SU-DHL-6 (cell line): ENCODE measurements around the gene PRDM11.

Source experiments
- CTCF ChIP-seq: fragments of 200-600 bp; sonication (generic); IDR thresholded peaks from one replicate; pipeline ENCODE4 v1.5.1; 2017; ENCODE audit warnings: antibody characterized with exemption, mild to moderate bottlenecking, low read length, moderate library complexity; ENCODE audit not compliant: insufficient read depth, poor library complexity, severe bottlenecking
- EZH2phosphoT487 ChIP-seq: fragments of 200-600 bp; sonication (generic), shearing (Covaris generic); conservative IDR thresholded peaks from 2 replicates; pipeline ENCODE4 v1.6.1; 2018; ENCODE audit warnings: mild to moderate bottlenecking, antibody characterized with exemption, low read length, moderate library complexity, mixed read lengths

GRCh38 chr11:45158210-45158731, 11.8 kb downstream of the PRDM11 start:
- TF ChIP-seq CTCF, result no peak
- TF ChIP-seq EZH2phosphoT487, result no peak
